SK-N-SH treated with all-trans-retinoic acid at 6 μM for 48 hours (cell line): ENCODE results near the gene CRADD.
"Not testable (repeated sequence)": the region's sequence is repeated elsewhere in the genome, so short reads cannot be mapped to it uniquely, and the experiment has no call there.

ENCODE experiments used
- ATAC-seq: fragments of 200-7000 bp; cut with Tn5 transposase; 3 replicates; pipeline ENCODE4 v1.9.1; 2020; ENCODE audit warnings: mild to moderate bottlenecking, moderate library complexity
- ARNTL ChIP-seq: fragments of 450-650 bp; formaldehyde crosslinking; IDR thresholded peaks from 2 replicates; pipeline ENCODE4 v1.5.0; 2020; ENCODE audit warnings: low read depth, mild to moderate bottlenecking, moderate library complexity, borderline replicate concordance
- BACH2 ChIP-seq: fragments of 250-450 bp; sonication (Bioruptor Pico); IDR thresholded peaks from 2 replicates; pipeline ENCODE4 v1.9.0; 2021; ENCODE audit warnings: mild to moderate bottlenecking, borderline replicate concordance
- CREB5 ChIP-seq: fragments of 250-450 bp; sonication (Bioruptor Pico); IDR thresholded peaks from 2 replicates; pipeline ENCODE4 v1.5.1; 2020; ENCODE audit warnings: low read depth, mild to moderate bottlenecking, moderate library complexity
- ESRRG ChIP-seq: fragments of 250-450 bp; sonication (Bioruptor Pico); IDR thresholded peaks from 2 replicates; pipeline ENCODE4 v1.6.1; 2021; ENCODE audit warnings: mild to moderate bottlenecking
- ISL1 ChIP-seq: fragments of 250-450 bp; sonication (Bioruptor Pico); IDR thresholded peaks from 2 replicates; pipeline ENCODE4 v2.1.2; 2022; ENCODE audit warnings: mild to moderate bottlenecking, moderate library complexity
- RARB ChIP-seq: fragments of 250-450 bp; sonication (Bioruptor Pico); IDR thresholded peaks from 2 replicates; pipeline ENCODE4 v1.8.0; 2021; ENCODE audit warnings: mild to moderate bottlenecking, moderate library complexity
- TCF4 ChIP-seq: fragments of 250-450 bp; sonication (Bioruptor Pico); IDR thresholded peaks from 2 replicates; pipeline ENCODE4 v1.8.0; 2021; ENCODE audit warnings: mild to moderate bottlenecking, moderate library complexity, borderline replicate concordance
- TSHZ2 ChIP-seq: fragments of 250-450 bp; sonication (Bioruptor Pico); IDR thresholded peaks from 2 replicates; pipeline ENCODE4 v1.5.0; 2020; ENCODE audit warnings: mild to moderate bottlenecking, moderate library complexity
- ZFP30 ChIP-seq: fragments of 450-650 bp; formaldehyde crosslinking; IDR thresholded peaks from 2 replicates; pipeline ENCODE4 v1.5.0; 2022; ENCODE audit warnings: mild to moderate bottlenecking, moderate library complexity
- ZNF70 ChIP-seq: fragments of 450-650 bp; formaldehyde crosslinking; IDR thresholded peaks from 2 replicates; pipeline ENCODE4 v1.5.0; 2020; ENCODE audit warnings: mild to moderate bottlenecking, moderate library complexity
- ZNF8 ChIP-seq: fragments of 450-650 bp; formaldehyde crosslinking; IDR thresholded peaks from 2 replicates; pipeline ENCODE4 v1.5.0; 2020; ENCODE audit warnings: mild to moderate bottlenecking, moderate library complexity
- TF ChIP-seq, protein P1 (sequence below): fragments of 250-450 bp; sonication (Bioruptor Pico); IDR thresholded peaks from 2 replicates; pipeline ENCODE4 v1.5.1; 2021; ENCODE audit warnings: mild to moderate bottlenecking, moderate library complexity
- TF ChIP-seq, protein P2 (sequence below): fragments of 250-450 bp; sonication (Bioruptor Pico); IDR thresholded peaks from 2 replicates; pipeline ENCODE4 v1.8.0; 2021; ENCODE audit warnings: low read depth, mild to moderate bottlenecking, moderate library complexity, borderline replicate concordance
- TF ChIP-seq, protein P3 (sequence below): fragments of 250-450 bp; sonication (Bioruptor Pico); IDR thresholded peaks from 2 replicates; pipeline ENCODE4 v1.8.0; 2020; ENCODE audit warnings: mild to moderate bottlenecking, moderate library complexity, borderline replicate concordance

Gene CRADD

DNA sequence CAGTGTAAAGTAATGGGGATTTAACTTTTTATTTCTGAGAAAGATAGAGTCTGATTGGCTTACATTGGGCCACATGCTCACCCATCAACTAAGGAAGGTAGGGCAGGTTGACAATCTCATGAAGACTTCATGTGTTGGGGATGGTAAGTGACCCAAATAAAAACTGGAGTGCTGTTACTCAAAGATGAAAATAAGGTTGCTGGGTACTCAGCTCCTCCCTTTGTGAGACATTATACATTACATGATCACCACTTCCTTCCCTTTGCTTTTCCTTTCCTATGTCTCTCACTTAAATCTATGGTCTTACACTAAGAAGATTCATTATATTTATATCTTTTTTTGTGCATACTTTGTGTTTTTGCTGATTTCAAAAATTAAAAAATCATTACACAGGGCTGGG lies 247.2 kb downstream of the CRADD start (continued):
- no peak for TF ChIP-seq TSHZ2 (CRISPR knock-in tag)

GRCh38 chr12:93925585-93926205 lies 248.5 kb downstream of the CRADD start:
- TF ChIP-seq, protein P1, sequence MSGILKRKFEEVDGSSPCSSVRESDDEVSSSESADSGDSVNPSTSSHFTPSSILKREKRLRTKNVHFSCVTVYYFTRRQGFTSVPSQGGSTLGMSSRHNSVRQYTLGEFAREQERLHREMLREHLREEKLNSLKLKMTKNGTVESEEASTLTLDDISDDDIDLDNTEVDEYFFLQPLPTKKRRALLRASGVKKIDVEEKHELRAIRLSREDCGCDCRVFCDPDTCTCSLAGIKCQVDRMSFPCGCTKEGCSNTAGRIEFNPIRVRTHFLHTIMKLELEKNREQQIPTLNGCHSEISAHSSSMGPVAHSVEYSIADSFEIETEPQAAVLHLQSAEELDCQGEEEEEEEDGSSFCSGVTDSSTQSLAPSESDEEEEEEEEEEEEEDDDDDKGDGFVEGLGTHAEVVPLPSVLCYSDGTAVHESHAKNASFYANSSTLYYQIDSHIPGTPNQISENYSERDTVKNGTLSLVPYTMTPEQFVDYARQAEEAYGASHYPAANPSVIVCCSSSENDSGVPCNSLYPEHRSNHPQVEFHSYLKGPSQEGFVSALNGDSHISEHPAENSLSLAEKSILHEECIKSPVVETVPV: no peak
- no peak for TF ChIP-seq ZNF70 (CRISPR knock-in tag)
- TF ChIP-seq ZNF8: no peak
- no peak for TF ChIP-seq ISL1 (CRISPR knock-in tag)
- TF ChIP-seq ESRRG: no peak

DNA sequence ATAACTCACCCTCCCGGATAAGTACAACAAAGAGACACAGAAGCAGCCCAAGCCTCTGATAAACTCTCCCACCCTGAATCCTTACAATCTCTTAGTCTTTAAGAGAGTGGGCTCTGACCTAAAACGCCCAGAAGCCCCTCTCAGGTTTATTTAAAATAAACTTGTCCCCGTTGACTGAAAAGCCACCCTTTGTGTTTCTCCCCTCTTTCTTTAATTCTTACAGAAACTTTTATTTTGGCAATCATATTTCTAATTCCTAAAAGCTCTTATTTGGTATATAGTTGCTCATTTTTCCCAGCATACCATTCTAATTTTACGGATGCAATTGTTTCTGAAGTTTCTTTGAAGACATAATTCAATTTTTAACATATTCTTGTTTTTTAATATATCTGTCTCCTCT lies 249.1 kb downstream of the CRADD start:
- TF ChIP-seq TCF4 (no peak), RARB (CRISPR knock-in tag) (no peak)
- TF ChIP-seq, protein P1: no peak
- ATAC-seq: no peak

More at GRCh38 chr12:93925585-93926205, 248.5 kb downstream of the CRADD start:
- ATAC-seq: no peak

DNA sequence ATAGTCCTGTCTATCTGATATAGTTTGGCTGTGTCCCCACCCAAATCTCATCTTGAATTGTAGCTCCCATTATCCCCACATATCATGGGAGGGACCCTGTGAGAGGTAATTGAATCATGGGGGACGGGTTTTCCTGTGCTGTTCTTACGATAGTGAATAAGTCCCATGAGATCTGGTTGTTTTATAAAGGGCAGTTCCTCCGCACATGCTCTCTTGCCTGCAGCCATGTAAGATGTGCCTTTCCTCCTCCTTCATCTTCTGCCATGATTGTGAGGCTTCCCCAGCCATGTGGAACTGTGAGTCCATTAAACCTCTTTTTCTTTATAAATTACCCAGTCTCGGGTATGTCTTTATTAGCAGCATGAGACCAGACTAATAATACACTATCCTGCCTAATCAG lies 251.9 kb downstream of the CRADD start:
- not testable (repeated sequence) for ATAC-seq

- TF ChIP-seq, protein P2, sequence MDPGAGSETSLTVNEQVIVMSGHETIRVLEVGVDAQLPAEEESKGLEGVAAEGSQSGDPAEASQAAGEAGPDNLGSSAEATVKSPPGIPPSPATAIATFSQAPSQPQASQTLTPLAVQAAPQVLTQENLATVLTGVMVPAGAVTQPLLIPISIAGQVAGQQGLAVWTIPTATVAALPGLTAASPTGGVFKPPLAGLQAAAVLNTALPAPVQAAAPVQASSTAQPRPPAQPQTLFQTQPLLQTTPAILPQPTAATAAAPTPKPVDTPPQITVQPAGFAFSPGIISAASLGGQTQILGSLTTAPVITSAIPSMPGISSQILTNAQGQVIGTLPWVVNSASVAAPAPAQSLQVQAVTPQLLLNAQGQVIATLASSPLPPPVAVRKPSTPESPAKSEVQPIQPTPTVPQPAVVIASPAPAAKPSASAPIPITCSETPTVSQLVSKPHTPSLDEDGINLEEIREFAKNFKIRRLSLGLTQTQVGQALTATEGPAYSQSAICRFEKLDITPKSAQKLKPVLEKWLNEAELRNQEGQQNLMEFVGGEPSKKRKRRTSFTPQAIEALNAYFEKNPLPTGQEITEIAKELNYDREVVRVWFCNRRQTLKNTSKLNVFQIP: no peak
- no peak for TF ChIP-seq BACH2 (CRISPR knock-in tag)
- TF ChIP-seq, all 23 proteins: peak for 0
- ATAC-seq: no peak
These were observed 260.6 kb downstream of the CRADD start for GRCh38 chr12:93937812-93938211.

DNA sequence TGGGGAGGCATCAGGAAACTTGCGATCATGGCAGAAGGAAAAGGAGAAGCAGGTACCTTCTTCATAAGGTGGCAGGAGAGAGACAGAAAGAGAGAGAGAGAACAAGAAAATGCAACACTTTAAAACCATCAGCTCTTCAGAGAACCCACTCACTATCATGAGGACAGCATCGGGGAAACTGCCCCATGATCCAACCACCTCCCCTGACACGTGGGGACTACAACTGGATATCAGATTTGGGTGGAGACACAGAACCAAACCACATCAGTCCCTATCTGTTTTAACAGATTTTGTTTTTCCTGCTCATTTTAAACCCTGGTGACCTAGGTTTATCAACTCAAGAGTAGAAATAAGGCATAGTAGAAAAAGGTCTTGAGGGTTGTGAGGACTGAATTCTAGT lies 261.1 kb downstream of the CRADD start:
- no peak for ATAC-seq
- TF ChIP-seq CREB5 (CRISPR knock-in tag): no peak
- TF ChIP-seq, protein P3, sequence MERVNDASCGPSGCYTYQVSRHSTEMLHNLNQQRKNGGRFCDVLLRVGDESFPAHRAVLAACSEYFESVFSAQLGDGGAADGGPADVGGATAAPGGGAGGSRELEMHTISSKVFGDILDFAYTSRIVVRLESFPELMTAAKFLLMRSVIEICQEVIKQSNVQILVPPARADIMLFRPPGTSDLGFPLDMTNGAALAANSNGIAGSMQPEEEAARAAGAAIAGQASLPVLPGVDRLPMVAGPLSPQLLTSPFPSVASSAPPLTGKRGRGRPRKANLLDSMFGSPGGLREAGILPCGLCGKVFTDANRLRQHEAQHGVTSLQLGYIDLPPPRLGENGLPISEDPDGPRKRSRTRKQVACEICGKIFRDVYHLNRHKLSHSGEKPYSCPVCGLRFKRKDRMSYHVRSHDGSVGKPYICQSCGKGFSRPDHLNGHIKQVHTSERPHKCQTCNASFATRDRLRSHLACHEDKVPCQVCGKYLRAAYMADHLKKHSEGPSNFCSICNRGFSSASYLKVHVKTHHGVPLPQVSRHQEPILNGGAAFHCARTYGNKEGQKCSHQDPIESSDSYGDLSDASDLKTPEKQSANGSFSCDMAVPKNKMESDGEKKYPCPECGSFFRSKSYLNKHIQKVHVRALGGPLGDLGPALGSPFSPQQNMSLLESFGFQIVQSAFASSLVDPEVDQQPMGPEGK (CRISPR knock-in tag): no peak
- TF ChIP-seq ZFP30 (CRISPR knock-in tag): no peak
- no peak for TF ChIP-seq TSHZ2 (CRISPR knock-in tag)
- TF ChIP-seq BACH2 (CRISPR knock-in tag): no peak
- TF ChIP-seq ARNTL: no peak
